H1 (cell line): ENCODE measurements around the gene TUBB4B. TPM values are rescaled to one million over a fixed set of nuclear protein-coding genes. Genes with fewer than 3 reads are reported as not detected.
A peak's percentile ranks its signal among the peaks of the same experiment; 100 is the strongest.

Source experiments
- CTCF ChIA-PET: fragments of 300-600 bp; sonication (Branson Sonifier 250); formaldehyde crosslinking; loops from one replicate; lab custom pipeline; 2021; ENCODE audit not compliant: partially characterized antibody; lab: Charles Lee
- POLR2A ChIA-PET: fragments of 300-600 bp; sonication (Branson Sonifier 250); formaldehyde crosslinking; loops from one replicate; lab custom pipeline; 2021; ENCODE audit warnings: inconsistent platforms; ENCODE audit not compliant: partially characterized antibody; lab: Charles Lee
- DNase-seq, 2 experiments: peaks; one replicate each; pipeline versions ENCODE4 v3.0.0 to v3.0.0-alpha.2; 2010 to 2022; ENCODE audit warnings: low spot score in 2 of 2, low read depth in 1 of 2, mixed read lengths in 1 of 2
- FAIRE-seq: peaks from 2 replicates; lab custom pipeline; 2011; peaks lifted over from hg19 to GRCh38; lab: Jason Lieb, UNC
- H2AFZ ChIP-seq: 2 replicates; pipeline ENCODE4 v1.8.1; 2012; ENCODE audit warnings: low read length, inconsistent platforms
- H2AK5ac ChIP-seq: 2 replicates; pipeline ENCODE4 v1.6.1; 2013; ENCODE audit warnings: low read depth, low read length
- H2BK120ac ChIP-seq: replicated peaks from 2 replicates; pipeline ENCODE3; 2013; ENCODE audit warnings: low read depth, low read length, inconsistent platforms
- H2BK12ac ChIP-seq: 2 replicates; pipeline ENCODE4 v1.6.1; 2013; ENCODE audit warnings: low read depth, low read length
- H2BK15ac ChIP-seq: 2 replicates; pipeline ENCODE4 v1.6.1; 2013; ENCODE audit warnings: low read length
- H2BK20ac ChIP-seq: 2 replicates; pipeline ENCODE4 v1.6.1; 2013; ENCODE audit warnings: low read length
- H2BK5ac ChIP-seq: 2 replicates; pipeline ENCODE4 v1.6.1; 2013; ENCODE audit warnings: low read depth, low read length
- H3K14ac ChIP-seq: 2 replicates; pipeline ENCODE4 v1.6.1; 2013; ENCODE audit warnings: inconsistent platforms; ENCODE audit not compliant: insufficient read length
- H3K18ac ChIP-seq: 2 replicates; pipeline ENCODE4 v1.6.1; 2013; ENCODE audit warnings: low read length; ENCODE audit errors: extremely low read depth
- H3K23ac ChIP-seq: 2 replicates; pipeline ENCODE4 v1.6.1; 2013; ENCODE audit warnings: inconsistent platforms; ENCODE audit not compliant: insufficient read length
- H3K23me2 ChIP-seq: 2 replicates; pipeline ENCODE4 v1.6.1; 2013; ENCODE audit warnings: low read depth, low read length
- H3K27ac ChIP-seq: 2 replicates; pipeline ENCODE4 v1.6.1; 2011; ENCODE audit warnings: low read depth, low read length, inconsistent platforms
- H3K27me3 ChIP-seq, 4 experiments: replicated peaks in 1 of 4; 1 replicate in 1 of 4; 2 replicates in 3 of 4; pipeline versions ENCODE4 v1.6.1 to v1.8.1; 2011 to 2013; ENCODE audit warnings: low read length in 3 of 4, mild to moderate bottlenecking in 3 of 4, inconsistent platforms in 2 of 4, mixed read lengths in 2 of 4, moderate library complexity in 1 of 4; ENCODE audit not compliant: control insufficient read depth in 3 of 4, insufficient read depth in 3 of 4; ENCODE audit errors: extremely low read depth in 1 of 4
- H3K36me3 ChIP-seq, 4 experiments: 2 replicates each; pipeline versions ENCODE4 v1.6.1 to v1.8.1; 2011 to 2013; ENCODE audit warnings: mild to moderate bottlenecking in 4 of 4, low read length in 3 of 4, moderate library complexity in 2 of 4, control low read depth in 1 of 4, inconsistent platforms in 1 of 4; ENCODE audit not compliant: insufficient read depth in 4 of 4, control insufficient read depth in 2 of 4
- H3K4ac ChIP-seq: replicated peaks from 2 replicates; pipeline ENCODE3; 2013; ENCODE audit warnings: low read length, low read depth, mixed read lengths, inconsistent platforms; ENCODE audit not compliant: insufficient read length
- H3K4me1 ChIP-seq, 4 experiments: replicated peaks in 1 of 4; 1 replicate in 1 of 4; 2 replicates in 3 of 4; pipeline versions ENCODE4 v1.6.1 to v1.8.1; 2011 to 2013; ENCODE audit warnings: low read length in 3 of 4, inconsistent platforms in 2 of 4, mixed read lengths in 1 of 4; ENCODE audit not compliant: insufficient read depth in 4 of 4, control insufficient read depth in 3 of 4
- H3K4me2 ChIP-seq, 2 experiments: 2 replicates each; pipeline versions ENCODE4 v1.6.1 to v1.8.1; 2011 to 2013; ENCODE audit warnings: low read depth in 2 of 2, low read length in 2 of 2, control low read depth in 1 of 2, inconsistent platforms in 1 of 2, mild to moderate bottlenecking in 1 of 2; ENCODE audit not compliant: insufficient read depth in 1 of 2
- H3K4me3 ChIP-seq, 4 experiments: fragments of 200-600, 300-600 bp in 1 of 4; sonication (generic), shearing (Covaris generic), sonication (Bioruptor Twin) in 1 of 4; 2 replicates each; pipeline versions ENCODE4 v1.5.1 to v1.8.1; 2011 to 2016; ENCODE audit warnings: low read length in 4 of 4, low read depth in 3 of 4, control low read depth in 2 of 4, inconsistent platforms in 2 of 4, mild to moderate bottlenecking in 2 of 4, mixed read lengths in 1 of 4, moderate library complexity in 1 of 4; ENCODE audit not compliant: insufficient read depth in 2 of 4; ENCODE audit errors: extremely low read depth in 1 of 4
- H3K56ac ChIP-seq: replicated peaks from 2 replicates; pipeline ENCODE3; 2013; ENCODE audit warnings: low read depth, mild to moderate bottlenecking, mixed read lengths, low read length, inconsistent platforms; ENCODE audit not compliant: insufficient read length
- H3K79me1 ChIP-seq: 2 replicates; pipeline ENCODE4 v1.6.1; 2013; ENCODE audit warnings: low read depth, low read length, control low read depth
- H3K79me2 ChIP-seq, 2 experiments: 2 replicates each; pipeline versions ENCODE4 v1.6.1 to v1.8.1; 2012 to 2013; ENCODE audit warnings: low read length in 2 of 2, mild to moderate bottlenecking in 2 of 2, inconsistent platforms in 1 of 2; ENCODE audit not compliant: insufficient read depth in 2 of 2, control insufficient read depth in 1 of 2
- H3K9ac ChIP-seq, 4 experiments: replicated peaks in 1 of 4; 1 replicate in 1 of 4; 2 replicates in 3 of 4; pipeline versions ENCODE4 v1.6.1 to v1.8.1; 2011 to 2013; ENCODE audit warnings: low read depth in 3 of 4, low read length in 3 of 4, control low read depth in 2 of 4, mild to moderate bottlenecking in 2 of 4, moderate library complexity in 2 of 4, inconsistent platforms in 1 of 4; ENCODE audit errors: extremely low read depth in 1 of 4
- H3K9me3 ChIP-seq, 2 experiments: 2 replicates each; pipeline versions ENCODE4 v1.6.1 to v1.8.1; 2012 to 2013; ENCODE audit warnings: mild to moderate bottlenecking in 2 of 2, moderate library complexity in 2 of 2, control low read depth in 1 of 2, inconsistent platforms in 1 of 2, low read depth in 1 of 2, low read length in 1 of 2, mixed read lengths in 1 of 2; ENCODE audit not compliant: insufficient read depth in 2 of 2
- H4K20me1 ChIP-seq, 2 experiments: replicated peaks in 1 of 2; 2 replicates each; pipeline versions ENCODE3 to v1.8.1; 2011 to 2013; ENCODE audit warnings: inconsistent platforms in 2 of 2, low read length in 2 of 2, mild to moderate bottlenecking in 1 of 2; ENCODE audit not compliant: insufficient read depth in 2 of 2, control insufficient read depth in 1 of 2
- H4K5ac ChIP-seq: 2 replicates; pipeline ENCODE4 v1.6.1; 2013; ENCODE audit warnings: low read length, low read depth, mixed read lengths, inconsistent platforms; ENCODE audit not compliant: insufficient read length
- H4K8ac ChIP-seq: 2 replicates; pipeline ENCODE4 v1.8.0; 2013; ENCODE audit warnings: mild to moderate bottlenecking, moderate library complexity, low read length, inconsistent platforms; ENCODE audit not compliant: insufficient read depth; ENCODE audit errors: extremely low read depth
- H4K91ac ChIP-seq: replicated peaks from 2 replicates; pipeline ENCODE3; 2013; ENCODE audit warnings: low read length, mixed read lengths, inconsistent platforms; ENCODE audit not compliant: insufficient read length
- CBX5 ChIP-seq: fragments of 300-800, 300-1000 bp; sonication (generic); IDR thresholded peaks from 2 replicates; pipeline ENCODE4 v1.7.1; 2016; ENCODE audit warnings: antibody characterized with exemption, low read length, low read depth
- KDM4A ChIP-seq: IDR thresholded peaks from one replicate; pipeline ENCODE4 v1.7.1; 2012; ENCODE audit warnings: low read depth, mild to moderate bottlenecking, moderate library complexity, low read length, inconsistent platforms; ENCODE audit not compliant: severe bottlenecking
- MAX ChIP-seq: IDR thresholded peaks from 2 replicates; pipeline ENCODE4 v1.6.1; 2012; ENCODE audit warnings: inconsistent platforms
- WGBS, 2 experiments: shearing (Covaris generic) in 1 of 2; methylation state at CpG; one replicate each; pipeline versions ENCODE4 v1.1.6 to v1.1.7; 2013 to 2015; ENCODE audit warnings: low lambda C conversion rate in 2 of 2, mixed read lengths in 2 of 2, inconsistent platforms in 1 of 2, low coverage in 1 of 2, missing lambda C conversion rate in 1 of 2; ENCODE audit not compliant: insufficient replicate concordance in 2 of 2, insufficient coverage in 1 of 2, insufficient read length in 1 of 2; ENCODE audit errors: extremely low coverage in 1 of 2, missing lambda C conversion rate in 1 of 2; 5-methylcytosine and 5-hydroxymethylcytosine counted together
- polyA plus RNA-seq, 7 experiments: library from polyadenylated mRNA; depleted of rRNA in 3 of 7; stranded (reverse) in 5 of 7; unstranded in 2 of 7; fragments of >200 nt in 5 of 7; fragments of 200-250 nt in 2 of 7; gene quantifications; 1 replicate in 5 of 7; 2 replicates in 1 of 7; 4 replicates in 1 of 7; pipeline versions ENCODE4 v1.2.1 to v1.2.3, GENCODE V29; 2011 to 2013; ENCODE audit warnings: missing spikeins in 2 of 7, mixed read lengths in 2 of 7
- total RNA-seq: library from RNA; stranded (reverse); fragmentation: NEBNext Ultra II Directional; extraction: Animal tissue kit (Norgen Biotek cat#: 25700); gene quantifications from 2 replicates; pipeline ENCODE4 v1.2.1, GENCODE V29; 2021

Gene TUBB4B
- total and polyA plus RNA-seq, 2 of the 8 experiments (the other 6 are each of a cell fraction or from before 2014, with no cell fraction given): 280 to 307 TPM

- Histone ChIP-seq H3K23ac (no peak within 1 kb of the TSS), H2BK12ac (no peak within 1 kb of the TSS), H3K9ac (peak within 1 kb of the TSS in 1 of 4 experiments; percentile 54; a peak in 2 of 7 replicates), H3K27ac (no peak within 1 kb of the TSS), H3K79me2 (no peaks in the 10 kb centered on the region), H4K5ac (peak within 1 kb of the TSS; percentile 77), H3K36me3 (no peaks in the 10 kb centered on the region; a peak in 1 of 8 replicates), H3K9me3 (no peaks in the 10 kb centered on the region), H4K8ac (no peak within 1 kb of the TSS; the same call in 1 of the 2 replicates), H3K4me2 (peak within 1 kb of the TSS; percentile 77 to 95), H4K20me1 (peaks cover 0 to 6% of the 10 kb centered on the region in 2 experiments), H3K79me1 (no peaks in the 10 kb centered on the region), H4K91ac (peak within 1 kb of the TSS; percentile 73), H2BK15ac (0 out of 2 replicates have a peak within 1 kb of the TSS, but pooled peaks have one; percentile 61), H2BK5ac (peak within 1 kb of the TSS; percentile 49; the same call in 1 of the 2 replicates), H2BK120ac (no peak within 1 kb of the TSS), H3K56ac (no peak within 1 kb of the TSS), H2AK5ac (peak within 1 kb of the TSS; percentile 26; the same call in 1 of the 2 replicates), H3K14ac (no peak within 1 kb of the TSS), H3K4me1 (peaks cover 0 to 19% (median 10%) of the 10 kb centered on the region in 4 experiments; a peak in 5 of 7 replicates), H3K4ac (no peak within 1 kb of the TSS), H3K27me3 (no peaks in the 10 kb centered on the region; a peak in 2 of 7 replicates), H2BK20ac (no peak within 1 kb of the TSS), H3K18ac (peak within 1 kb of the TSS; percentile 87), H3K4me3 (peak within 1 kb of the TSS; percentile 42 to 92 (median 76)), H3K23me2 (peaks cover 18% of the 10 kb centered on the region; the same call in 1 of the 2 replicates), H2AFZ (no peak within 1 kb of the TSS)
- FAIRE-seq (no peak), DNase-seq (no peak)
- CTCF ChIA-PET: interaction anchor here (0.9 to 20.2 kb wide), 11 partner anchors 9 to 390 kb away, joined by 3 to 204 read pairs (median 5); partner anchors contain the start of genes ANAPC2, SSNA1, TPRN and TUBB4B
- TF ChIP-seq MAX: 0 out of 2 replicates have a peak, but pooled peaks have one; percentile 40
- TF ChIP-seq KDM4A: peak; percentile 79
- TF ChIP-seq CBX5: no peak
- 16% methylated on average over 27 of the region's 88 CpGs; no CpG with 5 or more reads in 1 of the 2 experiments for WGBS, 2 experiments
- POLR2A ChIA-PET: interaction anchor here (0.6 to 69.9 kb wide), 13 partner anchors 9 to 93 kb away, joined by 3 to 1462 read pairs (median 3); partner anchors contain the start of genes ANAPC2, NDOR1, NELFB and SSNA1
Measured at GRCh38 chr9:137222190-137223077, 18.7 kb upstream of the TUBB4B start, which contains the start of gene RNF208. TSS of gene RNF208 (minus strand) at chr9:137222240. CDS start at chr9:137221212, 1,028 bp downstream.
